LNCaP clone FGC (cell line): Measurements from ENCODE around the gene AMN.
"Not testable (repeated sequence)": the region's sequence is repeated elsewhere in the genome, so short reads cannot be mapped to it uniquely, and the experiment has no call there.

Source experiments
- DNase-seq: peaks from one replicate; pipeline ENCODE4 v3.0.0-alpha.2; 2011; ENCODE audit warnings: low read depth
- H3K4me3 ChIP-seq: 2 replicates; pipeline ENCODE4 v1.5.1; 2011; ENCODE audit warnings: mild to moderate bottlenecking, low read depth, low read length, control low read depth
- TF ChIP-seq, protein P1 (sequence below): IDR thresholded peaks from 2 replicates; pipeline ENCODE4 v1.5.1; 2012; ENCODE audit warnings: mild to moderate bottlenecking; ENCODE audit not compliant: control insufficient read depth, insufficient read depth; ENCODE audit errors: extremely low read depth

The AMN gene

GRCh38 chr14:102891556-102891955 lies 30.9 kb upstream of the AMN start:
- H3K4me3 ChIP-seq, result no peak overlapping the region
- DNase-seq, result peak; percentile 13
- TF ChIP-seq, protein P1, sequence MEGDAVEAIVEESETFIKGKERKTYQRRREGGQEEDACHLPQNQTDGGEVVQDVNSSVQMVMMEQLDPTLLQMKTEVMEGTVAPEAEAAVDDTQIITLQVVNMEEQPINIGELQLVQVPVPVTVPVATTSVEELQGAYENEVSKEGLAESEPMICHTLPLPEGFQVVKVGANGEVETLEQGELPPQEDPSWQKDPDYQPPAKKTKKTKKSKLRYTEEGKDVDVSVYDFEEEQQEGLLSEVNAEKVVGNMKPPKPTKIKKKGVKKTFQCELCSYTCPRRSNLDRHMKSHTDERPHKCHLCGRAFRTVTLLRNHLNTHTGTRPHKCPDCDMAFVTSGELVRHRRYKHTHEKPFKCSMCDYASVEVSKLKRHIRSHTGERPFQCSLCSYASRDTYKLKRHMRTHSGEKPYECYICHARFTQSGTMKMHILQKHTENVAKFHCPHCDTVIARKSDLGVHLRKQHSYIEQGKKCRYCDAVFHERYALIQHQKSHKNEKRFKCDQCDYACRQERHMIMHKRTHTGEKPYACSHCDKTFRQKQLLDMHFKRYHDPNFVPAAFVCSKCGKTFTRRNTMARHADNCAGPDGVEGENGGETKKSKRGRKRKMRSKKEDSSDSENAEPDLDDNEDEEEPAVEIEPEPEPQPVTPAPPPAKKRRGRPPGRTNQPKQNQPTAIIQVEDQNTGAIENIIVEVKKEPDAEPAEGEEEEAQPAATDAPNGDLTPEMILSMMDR, result no peak

- no peak for DNase-seq
- no peak overlapping the region for H3K4me3 ChIP-seq
- TF ChIP-seq, protein P1, result no peak
Observed at GRCh38 chr14:102892651-102893050, 29.8 kb upstream of the AMN start.

DNA sequence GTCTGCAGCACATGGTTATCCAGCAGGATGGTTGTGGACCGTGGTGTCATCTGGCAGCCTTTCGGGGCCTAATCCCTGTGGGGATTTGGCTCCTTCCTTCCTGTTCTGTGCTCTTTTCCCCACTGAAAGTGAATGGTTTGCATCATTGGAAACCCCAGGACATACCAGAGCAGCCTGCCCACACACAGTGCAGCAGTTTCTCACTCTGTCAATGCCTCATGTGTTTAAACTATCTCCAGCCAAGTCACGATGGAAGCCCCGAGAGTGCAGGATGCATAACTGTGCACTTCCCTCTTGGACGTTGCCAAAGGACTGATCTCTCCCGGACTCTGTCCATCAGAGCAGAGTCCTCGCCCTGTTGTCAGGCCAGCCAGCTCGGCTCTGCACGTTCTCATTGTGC lies 29.0 kb upstream of the AMN start:
- H3K4me3 ChIP-seq, result no peak overlapping the region
- TF ChIP-seq, protein P1, result no peak
- DNase-seq, result no peak

DNA sequence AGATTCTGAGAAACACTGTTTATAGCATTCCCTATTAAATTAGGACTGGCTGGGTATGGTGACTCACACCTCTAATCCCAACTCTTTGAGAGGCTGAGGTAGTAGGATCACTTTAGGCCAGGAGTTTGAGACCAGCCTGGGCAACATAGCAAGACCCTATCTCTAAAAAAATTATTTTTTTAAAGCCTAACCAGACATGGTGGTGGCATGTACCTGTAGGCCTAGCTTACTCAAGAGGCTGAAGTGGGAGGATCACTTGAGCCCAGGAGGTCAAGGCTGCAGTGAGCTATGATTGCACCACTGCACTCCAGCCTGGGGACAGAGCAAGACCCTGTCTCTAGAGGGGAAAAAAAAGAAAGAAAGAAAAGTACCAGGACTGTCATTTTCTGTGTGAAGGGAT lies 25.7 kb upstream of the AMN start:
- not testable (repeated sequence) for DNase-seq, H3K4me3 ChIP-seq

DNA sequence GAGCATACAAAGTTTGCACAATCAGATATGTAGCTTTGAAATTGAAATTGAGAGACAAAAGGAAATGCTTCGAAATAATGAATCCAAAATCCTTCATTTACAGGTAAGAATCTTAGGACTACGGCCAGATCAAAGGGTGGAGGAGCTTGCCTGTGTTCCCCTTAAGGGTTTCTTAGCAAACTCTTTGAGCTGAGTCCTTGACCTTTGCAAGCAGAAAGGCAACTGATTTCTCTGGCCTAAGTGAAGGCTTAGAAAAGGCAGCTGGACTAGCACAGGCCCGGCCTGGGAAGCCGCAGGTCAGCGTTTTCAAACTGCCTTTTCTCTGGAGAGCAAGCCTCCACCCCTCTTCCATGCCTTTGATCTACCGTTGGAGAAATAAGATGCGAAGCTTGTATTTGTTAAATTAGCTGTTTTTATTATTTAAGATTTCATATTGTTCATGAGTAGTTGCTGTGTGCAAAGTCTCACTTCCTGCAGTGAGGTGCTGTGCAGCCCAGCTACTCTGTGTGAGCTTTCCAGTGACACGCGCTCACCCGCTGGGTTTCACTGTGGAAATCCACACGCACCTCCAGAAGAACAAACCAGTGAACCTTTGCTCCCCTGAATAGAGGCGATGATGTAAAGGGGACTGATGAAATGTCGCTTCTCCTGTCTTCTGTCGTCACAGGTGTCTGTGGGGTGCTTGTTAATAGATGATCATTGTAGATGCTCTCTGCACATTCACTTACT lies 25.0 kb upstream of the AMN start:
- DNase-seq, result no peak
- TF ChIP-seq, protein P1, result no peak

DNA sequence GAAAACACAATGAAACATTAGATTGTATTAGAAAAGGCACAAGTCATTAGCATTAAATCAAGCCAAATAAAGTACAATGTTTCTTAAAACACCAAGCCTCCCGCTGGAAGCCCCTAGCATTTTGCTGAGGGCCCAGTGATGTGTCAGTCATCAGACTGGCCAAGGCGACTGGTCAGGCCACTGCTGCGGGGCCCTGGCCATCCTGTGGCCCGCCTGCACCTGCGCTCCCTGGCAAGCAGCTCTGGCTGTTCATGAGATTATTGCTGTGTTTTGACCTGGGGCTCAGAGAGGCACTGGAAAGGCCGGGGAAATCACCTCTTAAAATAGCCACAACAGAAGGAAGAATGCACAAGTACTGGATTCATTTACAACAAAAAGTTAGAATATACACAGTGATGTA lies 24.2 kb upstream of the AMN start:
- TF ChIP-seq, protein P1, result no peak
- no peak for DNase-seq
- no peak overlapping the region for H3K4me3 ChIP-seq

More for the DNA sequence above, 25.0 kb upstream of the AMN start:
- H3K4me3 ChIP-seq, result no peak overlapping the region

DNA sequence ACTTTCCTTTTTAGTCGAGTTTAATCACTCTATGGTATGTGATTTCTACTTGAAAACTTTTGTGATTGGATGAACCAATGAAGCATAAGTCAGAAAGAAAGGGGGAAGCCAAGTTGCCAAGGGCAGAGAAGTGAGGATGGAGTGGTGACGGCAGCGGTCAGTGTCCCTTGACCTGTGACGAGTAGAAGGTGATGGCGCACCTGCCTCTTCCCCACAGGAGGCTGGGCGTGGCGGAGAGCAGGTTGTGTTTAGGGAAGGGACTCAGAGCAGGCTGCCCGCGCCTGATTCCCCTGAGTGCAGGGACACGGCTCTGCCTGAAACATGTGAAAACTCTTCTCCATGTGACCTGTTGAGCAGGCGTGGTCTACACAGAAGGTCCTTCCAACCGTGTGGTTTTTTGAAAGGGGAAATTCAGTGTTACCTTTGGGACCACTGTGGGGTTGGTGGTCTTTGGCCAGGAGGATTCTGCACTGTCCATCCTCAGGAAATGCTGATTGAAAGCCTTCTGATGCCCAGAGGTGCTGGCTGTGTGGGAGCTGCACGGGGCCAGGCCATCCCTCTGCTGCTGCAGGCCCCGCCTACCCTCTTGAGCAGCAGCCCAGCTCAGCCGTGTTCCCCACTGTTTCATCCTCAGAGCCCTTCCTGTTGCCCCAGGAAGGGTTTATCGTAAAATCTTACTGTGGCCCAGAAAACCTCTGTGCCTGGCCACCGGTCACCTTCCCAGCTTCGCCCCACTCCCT lies 23.5 kb upstream of the AMN start:
- H3K4me3 ChIP-seq, result no peak overlapping the region
- DNase-seq, result no peak
- TF ChIP-seq, protein P1, result no peak
